ENCODE results near the gene KCND3.
A peak's percentile ranks its signal among the peaks of the same experiment; 100 is the strongest.
"Not testable (repeated sequence)": the region's sequence is repeated elsewhere in the genome, so short reads cannot be mapped to it uniquely, and the experiment has no call there.

The KCND3 gene

DNA sequence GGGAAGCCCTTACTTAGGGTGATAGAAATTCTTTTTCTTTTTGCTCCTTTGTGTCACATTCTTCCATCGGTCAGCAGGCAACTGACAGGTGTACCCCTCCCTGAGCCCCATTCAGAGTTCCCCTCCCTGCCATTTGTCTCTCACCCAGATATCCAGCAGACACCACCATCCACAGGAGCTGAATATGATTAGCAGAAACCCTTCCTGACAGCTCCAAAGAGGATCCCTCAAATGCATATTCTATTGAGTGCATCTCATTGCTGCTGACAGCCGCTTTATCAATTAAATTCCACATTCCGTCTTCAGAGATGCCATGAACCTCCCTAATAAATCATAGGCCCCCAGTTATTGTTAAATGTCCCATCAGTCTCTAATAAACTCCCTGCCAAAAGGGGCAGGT is 239.8 kb downstream of the KCND3 start:
- no peak overlapping the region for H3K4me3 ChIP-seq (ENCODE audit: low read depth, low read length)

DNA sequence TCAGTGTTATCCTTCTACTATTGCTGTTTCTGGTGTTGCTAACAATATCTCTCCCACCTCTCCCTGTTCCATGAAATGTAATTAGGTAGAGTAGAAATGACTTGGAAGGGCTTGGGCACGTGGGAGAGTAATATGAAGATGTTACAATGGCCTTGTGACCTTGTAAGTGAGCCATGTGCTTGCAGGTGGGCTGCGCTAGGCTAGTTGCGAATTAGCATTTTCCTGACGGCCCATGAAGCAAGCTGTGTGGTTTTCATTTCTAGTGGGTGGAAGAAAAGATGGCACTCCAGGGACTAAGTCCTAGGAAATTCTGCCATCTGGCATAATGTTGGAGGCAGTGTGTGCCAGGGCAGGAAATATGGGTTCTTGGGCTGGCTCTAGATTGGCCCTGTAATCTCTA is 241.5 kb downstream of the KCND3 start:
- no peak overlapping the region for H3K4me3 ChIP-seq (ENCODE audit: low read depth, low read length)

DNA sequence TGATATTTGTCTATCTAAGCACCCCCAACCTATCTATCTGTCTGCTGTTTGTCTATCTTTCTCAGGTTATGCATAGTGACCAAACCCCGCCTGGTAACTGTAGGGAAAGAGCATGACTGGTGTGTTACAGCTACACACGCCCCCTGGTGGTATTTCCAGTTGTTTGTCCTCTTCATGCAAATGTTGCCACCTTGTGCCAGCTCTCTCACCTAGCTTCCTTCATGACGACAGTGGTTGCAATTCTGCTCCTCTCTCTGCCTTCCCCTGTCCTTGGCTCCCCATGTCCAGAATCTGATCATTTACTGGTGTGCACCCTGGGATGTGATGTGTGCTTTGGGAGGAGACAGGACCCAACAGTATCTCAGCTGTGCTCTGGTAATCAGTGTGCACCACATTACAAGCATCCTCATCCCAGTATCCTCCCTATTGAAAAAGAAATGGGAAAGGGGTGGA is 242.2 kb downstream of the KCND3 start:
- no peak overlapping the region for H3K4me3 ChIP-seq (ENCODE audit: low read depth, low read length)

DNA sequence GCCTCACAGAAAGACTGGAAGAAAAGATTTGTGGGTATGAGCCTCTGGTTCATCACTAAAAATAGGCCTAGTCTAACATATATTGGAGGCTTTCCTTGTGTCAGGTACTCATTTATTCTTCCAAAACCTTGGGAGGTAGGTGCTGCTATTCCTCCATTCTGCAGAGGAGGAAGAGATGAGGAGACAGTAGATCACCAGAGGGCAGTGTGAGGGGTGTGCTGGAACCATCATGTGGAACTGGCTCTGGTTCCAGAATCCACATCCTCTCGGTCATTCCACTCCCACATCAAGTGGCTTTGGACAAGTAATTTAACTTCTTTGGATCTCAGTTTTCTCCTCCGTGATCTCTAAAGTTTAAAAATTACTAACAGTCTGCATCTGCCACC is 242.9 kb downstream of the KCND3 start:
- H3K4me3 ChIP-seq (ENCODE audit: low read depth, low read length), result no peak overlapping the region

DNA sequence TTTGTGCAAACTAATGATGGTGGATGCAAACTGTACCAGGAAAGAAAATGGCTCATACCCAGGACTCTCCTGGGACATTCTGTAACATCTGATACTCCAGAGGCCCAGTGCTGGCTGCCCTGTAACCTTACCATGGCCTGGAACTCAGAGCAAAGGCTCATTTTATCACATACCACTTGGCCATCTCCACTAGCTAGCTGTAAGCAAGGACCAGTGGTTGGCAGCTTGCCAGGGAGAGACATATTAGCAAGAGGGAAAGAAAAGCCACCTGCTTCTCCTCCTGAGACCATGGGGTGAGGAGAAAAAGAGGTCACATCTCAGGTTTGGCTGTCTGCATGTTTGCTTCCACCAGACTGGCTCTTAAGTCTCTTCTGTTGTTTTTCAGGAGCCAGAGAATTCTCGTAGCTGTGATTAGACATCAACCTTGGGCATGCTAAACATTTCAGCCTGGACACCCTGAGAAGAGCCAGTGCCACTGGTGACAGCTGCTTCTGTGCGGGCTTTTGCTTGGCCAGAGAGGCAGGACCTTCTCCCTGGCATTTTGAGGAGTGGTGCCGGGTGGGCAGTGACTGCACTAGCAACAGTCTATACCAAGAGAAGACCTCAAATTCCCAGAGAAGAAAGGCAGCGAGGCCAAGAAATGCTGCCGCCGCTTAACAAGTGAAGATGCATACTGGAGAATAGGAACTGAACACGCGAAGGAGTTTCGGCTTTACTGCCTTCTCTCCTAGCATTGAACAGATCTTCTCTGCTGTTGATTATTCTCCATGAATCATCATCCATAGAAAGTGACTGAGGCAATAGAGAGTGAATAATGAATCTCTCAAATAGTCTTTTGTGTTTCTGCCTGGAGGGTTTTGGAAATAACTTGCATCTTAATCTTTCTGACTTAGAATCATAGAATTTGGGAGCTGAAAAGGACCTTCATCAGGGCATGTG is 243.5 kb downstream of the KCND3 start:
- no peak overlapping the region for H3K4me3 ChIP-seq (ENCODE audit: low read depth, low read length)

DNA sequence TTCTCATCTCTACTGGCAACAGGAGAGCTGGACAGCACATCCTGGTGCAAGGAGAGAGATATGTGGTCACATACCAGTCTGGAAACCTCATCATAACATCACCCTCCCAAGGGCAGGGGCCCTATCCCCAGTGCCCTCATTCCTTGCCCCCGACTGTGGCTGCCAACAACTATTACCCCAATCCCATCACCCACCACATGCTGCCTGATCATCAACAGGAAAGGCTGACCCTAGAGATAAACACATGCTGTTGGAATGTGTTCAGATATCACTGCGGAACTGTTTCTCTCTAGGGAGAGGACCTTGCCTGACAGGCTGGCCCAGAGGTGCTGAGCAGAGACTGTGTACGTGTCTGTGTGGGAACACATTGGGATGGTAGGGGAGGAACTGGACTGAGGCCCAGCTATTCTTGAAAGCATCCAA is 245.8 kb downstream of the KCND3 start:
- no peak overlapping the region for H3K4me3 ChIP-seq (ENCODE audit: low read depth, low read length)

DNA sequence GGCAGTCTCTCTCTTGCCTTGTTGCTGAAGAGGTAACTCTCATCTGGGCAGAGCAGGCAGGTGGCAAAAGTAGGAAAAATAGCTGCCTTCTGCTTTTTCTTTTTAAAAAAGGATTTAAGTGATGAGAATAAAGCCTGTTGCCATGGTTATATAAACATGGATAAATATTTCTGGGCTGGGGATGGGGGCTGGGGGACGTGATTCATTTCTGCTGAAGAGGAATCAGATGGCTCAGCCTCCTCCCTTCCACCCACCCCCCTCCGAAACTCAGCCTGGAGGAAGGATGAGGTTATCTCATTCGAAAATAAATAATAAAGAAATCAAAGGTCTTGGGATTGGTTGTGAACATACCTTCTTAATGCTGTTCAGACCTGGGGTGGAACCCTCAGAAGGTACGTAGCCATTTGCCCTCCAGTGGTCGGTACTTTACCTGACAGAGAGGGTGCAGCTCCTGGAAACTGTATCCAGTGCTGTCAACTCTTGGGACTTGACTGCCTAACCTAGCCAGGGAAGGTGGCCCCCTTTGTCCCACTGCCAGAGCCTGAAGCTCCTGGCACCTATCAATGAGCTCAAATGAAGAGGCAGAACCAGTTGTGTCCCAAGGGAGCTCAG is 246.4 kb downstream of the KCND3 start:
- H3K4me3 ChIP-seq (ENCODE audit: low read depth, low read length), result no peak overlapping the region

DNA sequence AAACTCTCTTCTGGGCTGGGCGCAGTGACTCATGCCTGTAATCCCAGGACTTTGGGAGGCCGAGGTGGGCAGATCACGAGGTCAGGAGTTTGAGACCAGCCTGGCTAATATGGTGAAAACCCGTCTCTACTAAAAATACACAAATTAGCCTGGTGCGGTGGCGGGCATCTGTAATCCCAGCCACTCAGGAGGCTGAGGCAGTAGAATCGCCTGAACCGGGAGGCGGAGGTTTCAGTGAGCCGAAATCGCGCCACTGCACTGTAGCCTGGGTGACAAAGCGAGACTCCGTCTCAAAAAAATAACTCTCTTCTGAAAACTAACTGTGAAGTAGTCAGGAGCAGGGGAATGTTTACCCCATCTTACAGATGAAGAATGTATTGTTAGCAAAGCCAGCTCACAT is 247.2 kb downstream of the KCND3 start:
- H3K4me3 ChIP-seq (ENCODE audit: low read depth, low read length), result not testable (repeated sequence)

DNA sequence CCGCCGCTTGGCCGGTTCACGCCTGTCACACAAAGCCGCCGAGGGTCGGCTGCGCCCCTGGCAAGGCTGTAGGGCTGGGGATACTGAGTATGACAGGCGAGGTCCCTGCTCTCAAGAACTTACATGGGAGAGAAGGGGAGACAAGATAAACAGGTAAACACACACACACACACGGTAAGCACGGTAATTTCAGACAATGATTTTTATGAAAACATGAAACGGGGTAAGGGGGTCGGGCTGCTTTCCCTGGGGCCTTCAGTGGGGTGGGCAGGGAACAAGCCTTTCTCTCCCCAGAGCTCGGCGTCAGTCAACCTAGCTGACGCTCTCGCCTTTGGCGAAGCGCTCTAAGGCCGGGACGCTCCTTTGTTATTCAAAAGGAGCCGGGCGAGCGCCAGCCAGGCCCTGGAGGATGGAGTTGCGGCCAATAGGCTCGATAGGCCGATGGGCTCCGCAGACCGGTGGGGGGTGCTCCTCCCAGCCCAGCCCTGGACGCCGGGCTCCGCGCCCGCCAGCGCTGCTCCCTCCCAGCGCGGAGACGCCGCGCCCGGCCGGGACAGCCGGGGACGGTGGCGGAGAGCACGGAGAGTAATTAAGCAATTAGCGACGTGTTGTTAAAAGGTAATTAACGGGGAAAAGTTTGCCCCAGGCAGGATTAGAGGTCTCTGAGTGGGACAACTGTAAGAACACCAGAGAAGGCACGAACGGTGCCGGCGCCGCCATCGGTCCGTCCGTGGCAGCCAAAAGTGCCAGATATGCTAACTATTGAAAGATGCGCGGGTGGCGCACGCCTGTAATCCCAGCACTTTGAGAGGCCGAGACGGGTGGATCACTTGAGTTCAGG is 249.3 kb downstream of the KCND3 start:
- peak overlapping the region; percentile 54 for H3K4me3 ChIP-seq (ENCODE audit: low read depth, low read length)

DNA sequence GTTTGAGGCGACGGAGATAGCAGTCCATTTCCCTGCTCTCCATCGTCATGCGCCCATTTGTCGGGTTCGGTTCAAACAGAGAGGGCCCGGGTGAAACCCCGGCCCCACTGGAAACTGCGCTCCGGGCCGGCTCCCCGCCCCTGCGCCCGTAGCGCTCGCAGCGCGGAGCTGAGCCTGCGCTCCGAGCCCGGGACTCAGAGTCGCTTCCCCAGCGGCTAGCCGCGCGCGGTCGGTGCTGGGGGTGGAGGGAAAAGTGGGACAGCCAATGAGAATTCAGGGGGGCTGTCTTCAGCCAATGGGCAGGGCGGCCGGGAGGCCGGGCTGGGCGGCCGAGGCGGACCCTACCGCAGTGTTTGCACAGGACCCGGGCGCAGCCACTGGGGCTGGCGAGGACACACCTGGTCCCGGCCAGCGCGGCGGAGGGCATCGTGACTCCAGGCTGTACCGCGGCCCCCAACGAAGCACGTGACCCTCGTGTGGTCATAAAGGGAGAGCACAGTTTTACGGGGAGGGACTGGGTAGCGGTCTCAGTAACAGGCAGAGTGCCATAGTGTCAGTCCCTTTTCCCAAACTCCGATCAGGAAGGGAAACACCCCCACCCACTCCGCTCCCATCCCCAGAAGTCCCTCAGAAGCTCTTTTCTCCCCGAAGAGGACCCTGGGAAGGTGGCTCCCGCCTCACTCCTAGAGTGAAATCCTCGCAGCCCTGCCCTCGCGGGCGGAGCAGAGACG is 250.1 kb downstream of the KCND3 start, which contains the start of gene INKA2:
Gene INKA2, minus strand, starts transcription at position 202 of the 731 bp plus-strand sequence. Its CDS starts 153 bp downstream, at position 49.
- H3K4me3 ChIP-seq (ENCODE audit: low read depth, low read length), result peak within 1 kb of the TSS; percentile 45

DNA sequence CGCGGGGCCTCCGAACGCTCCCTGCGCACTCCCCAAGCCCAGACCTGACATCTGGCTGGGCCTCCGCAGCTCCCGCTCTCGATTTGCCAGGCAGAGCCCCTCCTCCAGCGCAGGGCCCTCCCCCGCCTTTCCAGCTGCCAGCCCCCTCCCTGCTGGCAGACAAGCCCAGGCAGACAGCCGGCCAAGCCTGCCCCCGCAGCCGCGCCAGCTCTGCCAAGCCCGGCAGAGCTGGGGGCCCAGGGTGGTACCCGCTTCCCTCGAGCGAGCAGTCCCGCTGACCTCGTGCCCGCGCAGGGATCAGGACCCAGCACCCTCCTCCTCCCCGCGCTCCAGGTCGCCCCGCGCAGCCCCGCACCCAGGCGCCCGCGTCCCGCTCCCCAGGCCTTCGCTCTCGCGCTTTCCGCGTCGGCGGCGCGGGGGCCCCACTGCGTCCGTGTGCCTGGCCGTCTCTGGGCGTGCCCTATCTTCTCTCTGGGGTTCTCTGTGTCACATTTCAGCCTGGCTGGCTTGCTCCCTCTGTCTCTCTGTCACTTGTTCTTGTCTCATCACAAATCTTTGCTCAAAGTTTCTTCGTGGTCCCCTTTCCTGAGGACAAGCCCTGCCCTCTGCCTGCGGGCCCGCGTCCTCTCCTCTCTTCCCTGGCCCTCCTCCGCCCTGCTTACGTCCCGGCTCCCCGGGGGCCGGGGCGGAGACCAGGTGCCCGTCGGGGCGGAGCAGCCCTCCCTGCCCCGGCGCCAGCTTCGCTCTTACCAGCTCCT is 250.9 kb downstream of the KCND3 start:
- peak overlapping the region; percentile 45 for H3K4me3 ChIP-seq (ENCODE audit: low read depth, low read length)

DNA sequence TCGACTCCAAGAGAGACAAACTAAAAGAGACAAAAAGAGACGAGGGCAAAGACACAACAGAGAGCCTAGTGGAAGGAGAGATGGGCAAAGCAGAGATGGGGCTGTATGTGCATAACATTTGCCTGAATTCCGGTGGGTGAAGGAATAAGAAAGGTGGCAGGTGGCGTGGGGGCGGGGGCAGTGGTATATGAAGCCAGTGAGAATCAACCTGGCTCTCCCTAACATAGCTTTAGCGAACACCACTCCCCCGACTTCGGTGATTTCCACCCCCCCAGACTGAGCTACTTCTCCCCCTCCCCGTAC is 251.4 kb downstream of the KCND3 start:
- peak overlapping the region; percentile 45 for H3K4me3 ChIP-seq (ENCODE audit: low read depth, low read length)

DNA sequence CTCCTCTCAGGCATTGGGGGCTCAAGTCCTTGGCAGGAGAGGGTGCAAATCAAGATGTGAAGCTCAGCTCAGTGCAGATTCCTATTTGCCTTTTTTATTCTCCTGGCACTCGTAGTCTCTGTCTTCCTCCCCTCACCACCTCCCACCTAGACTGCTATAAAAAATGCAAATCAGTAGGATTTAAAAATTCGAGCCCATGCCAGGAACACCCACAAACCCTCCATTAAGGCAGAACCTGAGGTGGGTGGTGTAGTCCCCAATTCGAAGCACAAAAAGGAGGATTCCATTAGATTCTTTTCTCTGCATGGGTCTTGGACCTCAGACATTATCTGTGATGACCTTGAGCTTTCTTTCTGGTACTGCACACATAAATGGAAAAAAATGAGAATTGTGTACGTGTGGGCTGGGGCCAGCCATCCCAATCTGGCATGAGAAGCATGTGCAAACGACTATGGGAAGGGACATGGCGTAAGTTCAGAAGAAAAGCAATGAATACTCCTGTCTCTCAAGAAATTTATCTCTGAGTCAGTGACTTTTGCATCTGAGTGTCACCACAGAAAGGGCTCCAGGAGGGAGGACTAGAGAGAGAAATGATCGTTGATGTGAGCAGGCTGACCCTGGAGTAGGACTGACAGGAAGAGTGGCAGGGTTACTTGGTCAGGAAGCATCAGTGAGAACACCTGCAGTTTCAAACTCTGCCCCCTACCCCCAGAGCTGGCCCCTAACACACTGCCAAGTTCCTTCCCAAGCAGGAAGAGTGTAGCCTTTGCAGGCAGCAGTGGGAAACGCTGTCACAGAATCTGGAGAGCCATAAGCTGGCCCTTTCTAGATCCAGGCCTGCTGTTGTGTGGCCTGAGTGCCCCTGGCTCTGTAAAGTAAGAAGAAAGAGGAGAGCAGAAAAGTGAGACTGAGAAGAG is 252.0 kb downstream of the KCND3 start:
- H3K4me3 ChIP-seq (ENCODE audit: low read depth, low read length), result peak overlapping the region; percentile 45

DNA sequence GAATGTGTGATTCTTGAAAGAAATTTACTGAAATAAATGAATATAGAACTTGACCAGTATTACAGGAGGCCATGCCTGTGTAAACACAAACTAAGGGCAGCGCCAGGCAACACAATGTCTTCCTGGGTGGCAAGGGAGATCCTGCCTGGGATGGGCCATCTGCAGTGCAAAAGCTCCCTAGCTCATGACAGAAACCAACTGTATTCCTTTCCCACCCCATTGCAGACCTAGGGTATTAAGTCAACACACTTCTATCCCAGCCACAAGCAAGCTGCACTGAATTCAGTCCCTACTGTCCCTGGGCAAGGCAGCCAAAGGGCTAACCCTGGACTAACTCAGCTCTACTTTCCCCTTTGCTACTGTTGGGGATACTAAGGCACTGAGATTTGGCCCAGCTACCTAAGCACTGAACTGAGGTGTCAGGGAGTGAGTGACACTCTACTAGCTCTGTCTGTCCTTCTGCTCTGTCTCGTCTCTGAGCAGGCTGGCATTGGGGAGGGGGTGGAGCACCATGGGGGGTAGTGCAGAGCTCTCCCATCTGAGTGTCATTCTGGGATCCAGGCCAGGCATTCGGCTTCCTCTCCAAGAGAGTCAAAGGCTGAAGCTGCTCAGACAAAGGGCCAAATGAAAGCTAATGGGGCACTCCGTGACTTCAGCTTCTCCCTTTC is 252.8 kb downstream of the KCND3 start:
- H3K4me3 ChIP-seq (ENCODE audit: low read depth, low read length), result no peak overlapping the region

DNA sequence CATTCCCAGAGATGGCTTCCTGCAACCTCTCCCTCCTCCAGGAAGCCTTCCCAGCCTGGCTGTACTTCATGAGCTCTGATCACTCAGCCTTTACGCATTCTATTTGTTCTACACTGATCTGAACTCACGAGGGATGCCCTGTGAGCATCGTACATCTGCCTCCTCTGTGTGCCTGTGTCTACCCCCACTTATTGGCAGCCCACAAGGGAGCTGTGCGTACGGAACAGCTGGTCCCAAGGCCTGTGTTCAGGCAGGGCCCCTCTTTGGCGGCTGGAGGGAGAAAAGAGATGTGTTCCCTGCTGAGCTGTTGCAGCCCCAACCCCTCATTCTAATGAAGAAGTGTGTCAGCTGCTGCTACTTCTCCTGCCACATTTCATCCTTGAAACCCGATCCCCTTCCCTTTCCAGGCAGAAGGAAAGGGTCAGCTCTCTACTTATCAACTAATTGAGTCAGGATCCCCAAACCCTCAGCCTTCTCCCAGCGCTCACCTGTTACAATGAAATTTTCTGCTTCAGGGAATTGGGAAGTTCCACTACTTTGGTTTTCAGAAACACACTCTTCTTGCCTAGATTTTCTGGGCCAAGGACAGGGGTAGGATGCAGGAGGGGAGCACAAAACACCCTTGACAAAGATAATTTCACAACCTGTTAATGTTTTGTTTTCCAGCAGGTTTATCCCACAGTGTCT is 253.5 kb downstream of the KCND3 start:
- H3K4me3 ChIP-seq (ENCODE audit: low read depth, low read length), result no peak overlapping the region

DNA sequence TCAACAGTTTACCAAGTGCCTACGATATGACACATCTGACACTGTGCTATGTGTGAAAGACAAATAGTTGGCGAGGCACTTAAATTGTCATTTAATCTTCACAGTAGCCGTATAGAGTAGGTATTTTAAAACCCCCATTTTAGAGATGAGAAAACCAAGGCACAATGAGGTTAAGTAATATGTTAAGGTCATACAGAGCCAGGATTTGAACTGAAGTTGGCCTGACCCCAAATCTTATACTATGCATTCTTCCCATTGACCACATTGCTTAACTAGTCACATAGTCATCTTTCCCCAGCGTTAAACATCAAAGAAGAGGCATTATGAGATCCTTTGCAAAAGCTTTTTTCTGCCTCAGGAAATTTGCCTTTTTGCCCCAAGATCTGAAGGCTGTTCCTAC is 254.1 kb downstream of the KCND3 start:
- H3K4me3 ChIP-seq (ENCODE audit: low read depth, low read length), result no peak overlapping the region

DNA sequence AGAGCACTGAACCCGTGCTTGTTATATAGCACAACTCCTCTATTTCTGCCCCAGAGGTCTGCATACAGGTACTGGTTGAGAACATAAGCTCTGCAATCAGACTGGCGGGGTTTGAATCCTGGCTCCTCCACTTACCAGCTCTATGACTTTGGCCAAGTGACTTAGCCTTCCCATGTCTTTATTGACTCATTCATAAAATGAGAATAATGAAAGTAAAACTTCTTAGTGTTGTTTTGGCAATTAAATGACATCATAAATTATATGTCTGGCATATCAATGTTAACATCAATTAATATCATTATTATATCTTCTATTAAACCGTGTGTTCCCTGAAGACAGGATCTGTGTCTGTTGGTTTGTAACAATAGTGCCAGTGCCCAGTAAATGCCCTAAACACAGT is 254.6 kb downstream of the KCND3 start:
- H3K4me3 ChIP-seq (ENCODE audit: low read depth, low read length), result no peak overlapping the region

DNA sequence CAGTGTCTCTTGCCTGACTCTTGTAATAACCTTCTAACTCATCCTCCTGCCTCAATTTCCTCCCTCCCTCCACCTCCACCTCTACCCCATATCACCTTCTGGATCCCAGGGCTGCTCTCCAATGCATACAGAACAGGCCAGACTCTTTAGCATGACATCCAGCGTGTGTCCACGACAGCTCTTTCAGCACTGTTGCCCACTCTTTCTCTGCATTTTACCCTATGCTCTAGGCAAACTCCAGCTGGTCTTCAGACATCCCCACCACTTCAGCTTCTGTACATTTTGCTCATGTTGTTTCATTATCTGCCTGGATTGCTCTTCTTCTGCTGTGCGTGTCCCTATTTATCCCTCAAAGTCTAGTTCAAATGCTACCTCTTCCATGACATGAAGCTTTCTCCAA is 255.0 kb downstream of the KCND3 start:
- H3K4me3 ChIP-seq (ENCODE audit: low read depth, low read length), result no peak overlapping the region

All from iPS-11a (cell line).